Astrocyte (in vitro differentiated cells and primary cell): ENCODE measurements around the gene ACSF3.

Experiments used
- CTCF ChIP-seq: IDR thresholded peaks from 2 replicates; pipeline ENCODE4 v1.5.1; 2011; ENCODE audit warnings: low read depth, mild to moderate bottlenecking, inconsistent platforms, low read length, moderate library complexity; ENCODE audit not compliant: insufficient read depth
- EZH2 ChIP-seq: IDR thresholded peaks from 2 replicates; pipeline ENCODE4 v1.6.1; 2012; ENCODE audit warnings: mild to moderate bottlenecking, low read length, inconsistent platforms; ENCODE audit not compliant: insufficient read depth

- no peak for TF ChIP-seq CTCF
- TF ChIP-seq EZH2 = no peak
Observed at GRCh38 chr16:89056592-89056991, 37.1 kb upstream of the ACSF3 start.
